ENCODE data around the gene SYT15.

Gene SYT15

DNA sequence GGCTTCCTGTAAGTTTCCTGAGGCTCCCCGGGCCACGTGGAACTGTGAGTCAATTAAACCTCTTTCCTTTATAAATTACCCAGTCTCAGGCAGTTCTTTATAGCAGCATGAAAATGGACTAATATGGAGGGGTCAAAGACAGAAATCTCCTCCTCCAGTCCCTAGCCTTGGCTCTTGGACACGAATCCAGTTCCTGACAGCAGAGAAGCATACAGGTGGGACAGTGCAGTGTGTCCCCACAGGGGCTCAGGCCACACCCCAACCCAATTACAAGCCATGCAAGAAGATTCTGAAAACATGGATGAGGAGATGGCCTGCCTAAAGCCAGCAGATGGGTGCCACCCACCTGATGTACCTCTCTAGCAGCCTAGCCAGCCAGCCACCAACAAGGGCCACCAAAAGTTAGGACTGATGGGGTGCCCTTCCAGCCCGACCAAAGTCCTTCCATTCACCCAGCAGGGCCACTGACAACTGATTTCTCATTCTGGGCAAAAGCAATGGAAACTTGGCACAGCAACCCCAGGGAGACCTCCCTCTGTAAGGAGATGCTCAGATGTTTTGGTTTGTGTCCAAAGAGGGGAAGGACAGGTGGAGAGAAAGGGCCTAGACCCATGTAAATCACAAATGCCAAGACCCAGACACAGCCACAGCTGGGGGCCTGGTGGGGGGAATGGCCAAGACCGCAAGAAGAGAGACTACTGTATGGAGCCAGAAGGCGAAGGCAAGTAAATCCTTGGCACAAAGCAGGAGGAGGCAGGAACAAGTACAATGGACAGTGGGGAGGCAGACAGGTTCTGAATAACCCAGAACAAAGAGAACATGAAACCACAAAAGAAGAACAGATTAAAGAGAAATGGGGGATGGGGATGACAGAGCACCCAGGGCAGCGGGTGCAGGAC lies 36.1 kb upstream of the SYT15 start:
- H3K27me3 ChIP-seq (ENCODE audit: insufficient read depth, poor library complexity, severe bottlenecking), result peaks cover 7% of the 10 kb centered on the region
- TF ChIP-seq SPI1 (IDR thresholded peaks at IDR 0.05; ENCODE audit: borderline replicate concordance, low read depth), result no peak
- TF ChIP-seq GABPA (IDR thresholded peaks at IDR 0.05; ENCODE audit: low read depth), result no peak
- TF ChIP-seq CTCF (IDR thresholded peaks at IDR 0.05; ENCODE audit: insufficient read depth, low read length), result no peak
- no peak for TF ChIP-seq POLR2AphosphoS5 (IDR thresholded peaks at IDR 0.05; ENCODE audit: low read depth)
- TF ChIP-seq REST (IDR thresholded peaks at IDR 0.05; ENCODE audit: insufficient replicate concordance, low read depth), result no peak
- no peak overlapping the region for H3K4me3 ChIP-seq (replicated peaks; ENCODE audit: insufficient read depth, low read length)
- no peak for DNase-seq (ENCODE audit: low read depth in 1 of 2, low spot score in 1 of 2)
- no peak overlapping the region for H3K27ac ChIP-seq (replicated peaks)

- H3K27me3 ChIP-seq (ENCODE audit: insufficient read depth, poor library complexity, severe bottlenecking), result peaks cover 7% of the 10 kb centered on the region
- DNase-seq (ENCODE audit: low read depth in 1 of 2, low spot score in 1 of 2), result no peak
- no peak overlapping the region for H3K27ac ChIP-seq (replicated peaks)
- H3K4me3 ChIP-seq (replicated peaks; ENCODE audit: insufficient read depth, low read length), result no peak overlapping the region
- TF ChIP-seq SPI1 (IDR thresholded peaks at IDR 0.05; ENCODE audit: borderline replicate concordance, low read depth), result no peak
- TF ChIP-seq GABPA (IDR thresholded peaks at IDR 0.05; ENCODE audit: low read depth), result no peak
- TF ChIP-seq REST (IDR thresholded peaks at IDR 0.05; ENCODE audit: insufficient replicate concordance, low read depth), result no peak
- TF ChIP-seq POLR2AphosphoS5 (IDR thresholded peaks at IDR 0.05; ENCODE audit: low read depth), result no peak
Observed at GRCh38 chr10:46543466-46544377, 35.2 kb upstream of the SYT15 start.

DNA sequence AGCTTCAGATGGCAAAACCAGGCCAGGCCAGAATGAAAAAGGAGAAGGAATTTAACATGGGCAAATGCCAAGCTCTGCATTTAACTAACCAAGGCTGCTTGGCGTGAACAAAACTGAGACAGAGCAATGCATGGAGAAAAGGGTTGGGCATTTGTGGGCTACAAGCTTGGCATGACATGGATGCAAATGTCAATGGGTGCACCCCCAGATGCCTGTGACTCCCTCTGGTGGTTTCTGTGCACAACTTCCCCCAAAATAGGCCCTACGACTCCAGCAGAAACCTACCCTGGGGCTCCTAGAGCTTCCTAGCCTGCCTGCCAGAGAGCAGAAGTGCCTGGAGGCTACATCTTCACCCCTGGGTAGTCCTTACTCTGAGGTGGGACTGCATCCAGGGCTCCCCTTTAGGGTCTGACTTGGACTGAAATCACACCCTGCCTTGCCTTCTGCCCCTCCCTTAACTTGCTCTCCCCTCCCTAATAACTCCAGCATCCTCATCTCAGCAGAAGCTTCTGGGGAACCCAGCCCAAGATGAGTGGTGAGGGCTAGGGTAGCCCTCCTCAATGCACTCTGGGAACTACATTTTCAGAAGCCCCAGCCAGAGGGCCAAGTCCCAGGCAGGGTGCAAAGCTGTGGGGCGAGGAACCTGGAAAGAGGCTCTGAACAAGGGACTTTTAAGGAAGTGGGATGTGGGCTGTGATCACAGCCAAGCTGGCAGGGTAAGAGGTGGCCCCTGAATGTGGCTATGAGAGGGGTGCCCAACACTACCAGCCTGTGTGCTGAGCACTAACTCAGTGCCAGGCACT lies 33.7 kb upstream of the SYT15 start:
- TF ChIP-seq GABPA (IDR thresholded peaks at IDR 0.05; ENCODE audit: low read depth), result no peak
- TF ChIP-seq SPI1 (IDR thresholded peaks at IDR 0.05; ENCODE audit: borderline replicate concordance, low read depth), result peak; percentile 72
- peak; percentile 27 for TF ChIP-seq CTCF (IDR thresholded peaks at IDR 0.05; ENCODE audit: insufficient read depth, low read length)
- DNase-seq (ENCODE audit: low read depth in 1 of 2, low spot score in 1 of 2), result peak in 1 of 2 experiments; percentile 34
- Histone ChIP-seq H3K4me3 (replicated peaks; ENCODE audit: insufficient read depth, low read length) (no peak overlapping the region), H3K27me3 (ENCODE audit: insufficient read depth, poor library complexity, severe bottlenecking) (peaks cover 7% of the 10 kb centered on the region), H3K27ac (replicated peaks) (no peak overlapping the region)

Data from HL-60 (cell line).